ENCODE data around the gene SLC4A4.

- no peak for TF ChIP-seq CTCF (IDR thresholded peaks at IDR 0.05)
- no peak for TF ChIP-seq POLR2AphosphoS5 (IDR thresholded peaks at IDR 0.05)
- TF ChIP-seq POLR2A (IDR thresholded peaks at IDR 0.05) = no peak
Measured at GRCh38 chr4:71375494-71375893, 36.7 kb downstream of the SLC4A4 start.
